Pancreas (tissue), 10 donors: ENCODE results near the gene C11orf21. TPM values are rescaled to one million over a fixed set of nuclear protein-coding genes. Genes with fewer than 3 reads are reported as not detected.
A peak's percentile ranks its signal among the peaks of the same experiment; 100 is the strongest.

ENCODE experiments used
- ATAC-seq, 4 donors: fragments of 200-7000 bp; cut with Tn5 transposase; one replicate each; pipeline versions ENCODE4 v1.8.0 to v1.9.1; 2020; ENCODE audit warnings: mild to moderate bottlenecking in 4 of 4, moderate library complexity in 4 of 4
- DNase-seq, 6 donors: peaks; one replicate each; pipeline ENCODE4 v3.0.0-alpha.2; 2020
- FAIRE-seq: peaks from 2 replicates; lab custom pipeline; 2012; peaks lifted over from hg19 to GRCh38; lab: Jason Lieb, UNC
- H3K27ac ChIP-seq, 4 donors: fragments of 200-600 bp; sonication (generic); 1 replicate in 3 of 4; 2 replicates in 1 of 4; pipeline versions ENCODE4 v1.5.0 to v1.8.0; 2020
- H3K27me3 ChIP-seq, 4 donors: fragments of 200-600 bp; one replicate each; pipeline ENCODE4 v1.8.0; 2021
- H3K36me3 ChIP-seq, 3 donors: fragments of 200-600 bp; sonication (generic) in 1 of 3; one replicate each; pipeline versions ENCODE4 v1.5.0 to v1.8.0; 2020 to 2021
- H3K4me1 ChIP-seq, 3 donors: fragments of 200-600 bp; one replicate each; pipeline ENCODE4 v1.8.0; 2021
- H3K4me3 ChIP-seq, 4 donors: fragments of 200-600 bp; sonication (generic) in 2 of 4; one replicate each; pipeline versions ENCODE4 v1.5.0 to v1.8.0; 2020 to 2021
- H3K9me3 ChIP-seq, 4 donors: fragments of 200-600 bp; one replicate each; pipeline ENCODE4 v1.8.0; 2021
- WGBS, 2 donors: extraction: QIAGEN DNeasy Blood & Tissue Kit; methylation state at CpG; one replicate each; pipeline ENCODE4 v1.1.7; 2013; 5-methylcytosine and 5-hydroxymethylcytosine counted together
- intact Hi-C, 3 donors: fragments of 100-400 bp; cut with DNase I; formaldehyde crosslinking; loops; one replicate each; pipeline versions ENCODE4 v1.11.1 to v1.14.2; 2022
- polyA plus RNA-seq, 2 donors: library from polyadenylated mRNA; stranded (reverse); fragments of 200-250 nt; gene quantifications; one replicate each; pipeline ENCODE4 v1.2.3, GENCODE V29; 2013
- total RNA-seq, 6 donors: library from RNA; stranded (reverse); fragmentation: NEBNext Ultra II Directional in 4 of 6; extraction: Animal tissue kit (Norgen Biotek cat#: 25700) in 4 of 6; gene quantifications; one replicate each; pipeline versions ENCODE4 v1.2.1 to v1.2.4, GENCODE V29; 2021 to 2023
- TF ChIP-seq, protein P1 (sequence below), 4 donors: fragments of 200-600 bp; sonication (generic) in 3 of 4; IDR thresholded peaks; one replicate each; pipeline versions ENCODE4 v1.5.0 to v1.8.0; 2021; ENCODE audit warnings: antibody characterized with exemption in 4 of 4
- donor health status: healthy with polysubstance abuse.
- donor health status: DM: no; HTN: no; CAD: no; lungs with moderate emphysema.
- donor health status: DM: no; HTN: no; CAD: no.
- donor health status: control.
- donor health status: control.
- donor health status: Bipolar disorder and iron deficiency.
- donor health status: DM: yes; HTN: yes; CAD: no.
- donor health status: DM: no; HTN: no; CAD: no.
- donor health status: DM: no; HTN: no; CAD: no.
- donor health status: DM: yes; HTN: yes; CAD: no.

Gene C11orf21
- total and polyA plus RNA-seq, 8 donors: 0.04 to 0.80 (median 0.22) TPM

DNA sequence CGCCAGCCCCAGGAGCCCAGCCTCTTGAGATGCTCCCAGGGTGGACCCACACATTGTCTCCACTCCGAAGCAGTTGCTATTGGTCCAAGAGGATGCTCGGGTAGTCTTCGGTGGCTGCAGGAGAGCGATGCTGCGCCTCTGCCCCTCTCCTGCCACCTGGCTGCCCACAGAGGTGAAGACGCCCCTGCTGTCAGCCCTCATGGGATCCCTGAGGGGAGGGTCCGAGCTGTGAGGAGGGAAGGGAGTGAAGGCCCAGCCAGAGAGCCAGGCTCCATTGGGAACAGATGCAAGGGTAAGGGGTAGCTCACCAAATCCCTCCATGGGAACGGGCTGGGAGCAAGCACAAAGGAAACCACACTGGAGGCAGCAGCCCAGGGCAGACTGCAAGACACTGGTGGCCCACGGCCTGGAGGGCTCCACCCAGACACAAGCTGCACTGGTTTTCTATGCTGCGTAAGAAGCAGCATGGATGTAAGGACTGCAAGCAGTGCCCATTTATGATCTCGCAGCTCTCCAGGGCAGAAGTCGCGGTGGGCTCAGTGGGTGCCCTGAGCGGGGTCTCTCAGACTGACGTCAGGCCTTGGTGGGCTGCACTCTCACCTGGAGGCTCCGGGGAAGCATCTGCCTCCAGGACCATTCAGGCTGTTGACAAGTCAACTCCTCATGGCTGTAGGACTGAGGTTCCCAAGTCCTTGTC, 15.8 kb upstream of the C11orf21 start:
- Histone ChIP-seq H3K4me3 (no peak overlapping the region), H3K27me3 (no peaks in the 10 kb centered on the region), H3K27ac (no peak overlapping the region), H3K9me3 (no peaks in the 10 kb centered on the region), H3K4me1 (peaks cover 9 to 12% (median 9%) of the 10 kb centered on the region in 3 donors), H3K36me3 (no peaks in the 10 kb centered on the region)
- FAIRE-seq (no peak), DNase-seq (no peak), ATAC-seq (no peak)
- TF ChIP-seq, protein P1, sequence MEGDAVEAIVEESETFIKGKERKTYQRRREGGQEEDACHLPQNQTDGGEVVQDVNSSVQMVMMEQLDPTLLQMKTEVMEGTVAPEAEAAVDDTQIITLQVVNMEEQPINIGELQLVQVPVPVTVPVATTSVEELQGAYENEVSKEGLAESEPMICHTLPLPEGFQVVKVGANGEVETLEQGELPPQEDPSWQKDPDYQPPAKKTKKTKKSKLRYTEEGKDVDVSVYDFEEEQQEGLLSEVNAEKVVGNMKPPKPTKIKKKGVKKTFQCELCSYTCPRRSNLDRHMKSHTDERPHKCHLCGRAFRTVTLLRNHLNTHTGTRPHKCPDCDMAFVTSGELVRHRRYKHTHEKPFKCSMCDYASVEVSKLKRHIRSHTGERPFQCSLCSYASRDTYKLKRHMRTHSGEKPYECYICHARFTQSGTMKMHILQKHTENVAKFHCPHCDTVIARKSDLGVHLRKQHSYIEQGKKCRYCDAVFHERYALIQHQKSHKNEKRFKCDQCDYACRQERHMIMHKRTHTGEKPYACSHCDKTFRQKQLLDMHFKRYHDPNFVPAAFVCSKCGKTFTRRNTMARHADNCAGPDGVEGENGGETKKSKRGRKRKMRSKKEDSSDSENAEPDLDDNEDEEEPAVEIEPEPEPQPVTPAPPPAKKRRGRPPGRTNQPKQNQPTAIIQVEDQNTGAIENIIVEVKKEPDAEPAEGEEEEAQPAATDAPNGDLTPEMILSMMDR (IDR thresholded peaks at IDR 0.05): no peak
- intact Hi-C loops: no loop called here
- WGBS, 2 donors: 91 to 93% methylated on average over 17 of the region's 17 CpGs

DNA sequence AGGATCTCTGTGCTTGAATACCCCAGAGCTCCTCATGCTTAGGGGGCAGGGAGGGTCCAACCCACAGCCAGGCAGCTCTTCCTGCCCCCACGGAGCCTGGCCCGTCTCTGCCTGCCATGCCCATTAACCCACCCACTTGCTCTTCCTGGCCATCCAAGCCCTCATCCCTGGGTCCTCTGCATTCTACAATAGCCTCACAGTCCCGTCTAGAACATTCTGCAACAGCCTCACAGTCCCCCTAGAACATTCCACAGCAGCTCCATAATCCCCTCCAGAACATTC, 15.2 kb upstream of the C11orf21 start:
- WGBS, 2 donors: 86 to 100% methylated on average over 3 of the region's 3 CpGs
- Histone ChIP-seq H3K4me1 (peaks cover 9 to 12% (median 9%) of the 10 kb centered on the region in 3 donors), H3K27ac (no peak overlapping the region), H3K9me3 (no peaks in the 10 kb centered on the region), H3K4me3 (no peak overlapping the region), H3K36me3 (no peaks in the 10 kb centered on the region), H3K27me3 (no peaks in the 10 kb centered on the region)
- no peak for DNase-seq
- no peak for FAIRE-seq
- no peak for ATAC-seq
- intact Hi-C loops: no loop called here
- TF ChIP-seq, protein P1 (IDR thresholded peaks at IDR 0.05): no peak

DNA sequence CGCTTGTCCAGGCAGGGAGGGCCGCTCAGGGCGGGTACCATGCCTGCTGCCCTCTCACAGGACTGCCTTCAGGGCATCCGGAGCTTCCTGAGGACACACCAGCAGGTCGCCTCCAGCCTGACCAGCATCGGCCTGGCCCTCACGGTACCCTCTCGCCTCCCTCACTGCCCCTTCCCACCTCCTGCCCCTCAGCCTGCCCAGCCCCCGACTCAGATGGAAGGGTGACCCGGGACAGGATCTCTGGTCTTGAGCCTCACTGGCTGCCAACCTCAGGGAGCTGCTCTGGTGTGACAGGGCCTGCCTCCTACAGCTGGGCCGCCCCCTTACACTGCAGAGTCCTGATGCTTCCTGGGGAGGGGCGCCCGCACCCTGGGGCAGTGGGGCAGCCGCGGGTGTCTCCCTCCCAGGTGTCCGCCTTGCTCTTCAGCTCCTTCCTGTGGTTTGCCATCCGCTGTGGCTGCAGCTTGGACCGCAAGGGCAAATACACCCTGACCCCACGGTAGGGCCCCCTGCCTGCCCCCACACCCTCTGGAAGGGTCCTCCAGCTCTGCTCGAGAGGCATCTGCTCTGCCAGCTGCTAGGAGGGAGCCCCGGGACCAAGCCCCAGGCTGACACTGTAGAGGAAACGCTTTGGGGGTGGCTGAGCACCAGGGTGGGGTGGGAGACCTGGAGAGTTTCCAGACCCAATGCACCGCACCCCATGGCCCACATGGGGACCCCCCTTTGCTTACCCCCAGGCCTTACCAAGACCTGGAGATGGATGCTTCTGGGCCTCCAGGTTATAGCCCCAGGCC, 14.6 kb upstream of the C11orf21 start:
- intact Hi-C loops: no loop called here
- FAIRE-seq: no peak
- Histone ChIP-seq H3K36me3 (no peaks in the 10 kb centered on the region), H3K4me1 (peaks cover 9 to 12% (median 9%) of the 10 kb centered on the region in 3 donors), H3K4me3 (no peak overlapping the region), H3K27me3 (no peaks in the 10 kb centered on the region), H3K27ac (no peak overlapping the region), H3K9me3 (no peaks in the 10 kb centered on the region)
- peak in 4 of 6 donors; percentile 15 to 63 (median 42) for DNase-seq
- no peak for ATAC-seq
- WGBS, 2 donors: 89 to 91% methylated on average over 23 of the region's 23 CpGs
- TF ChIP-seq, protein P1 (IDR thresholded peaks at IDR 0.05): no peak

GRCh38 chr11:2315395-2316168, 13.9 kb upstream of the C11orf21 start:
- Histone ChIP-seq H3K4me1 (peaks cover 9 to 12% (median 9%) of the 10 kb centered on the region in 3 donors), H3K27ac (peak overlapping the region; percentile 49 to 76 (median 65)), H3K36me3 (no peaks in the 10 kb centered on the region), H3K9me3 (no peaks in the 10 kb centered on the region), H3K27me3 (no peaks in the 10 kb centered on the region), H3K4me3 (no peak overlapping the region)
- DNase-seq (peak in 3 of 6 donors; percentile 16 to 76 (median 45)), FAIRE-seq (no peak), ATAC-seq (peak; percentile 23 to 48 (median 36))
- intact Hi-C loops: no loop called here
- 76 to 79% methylated on average over 23 to 25 of the region's 25 CpGs for WGBS, 2 donors
- TF ChIP-seq, protein P1 (IDR thresholded peaks at IDR 0.05): no peak
